ENCODE measurements around the gene RETREG3. TPM values are rescaled to one million over a fixed set of nuclear protein-coding genes. Genes with fewer than 3 reads are reported as not detected.

RETREG3 gene
- total and polyA plus RNA-seq, 2 of the 13 experiments (the other 11 are each of a cell fraction or from before 2014, with no cell fraction given): 47.0 to 55.8 TPM

- POLR2A ChIA-PET: interaction anchor here (0.7 to 8.5 kb wide), 15 partner anchors 11 to 254 kb away, joined by 3 to 128 read pairs (median 9); partner anchors contain the start of genes CAVIN1, CNTD1, COA3 and HSD17B1
- H3K27me3 ChIP-seq (ENCODE audit: control insufficient read depth in 1 of 2, insufficient read depth in 2 of 2, low read length in 2 of 2): no peaks in the 10 kb centered on the region; a peak in 1 of 5 replicates
- H3K27ac ChIP-seq (ENCODE audit: extremely low read length, insufficient read depth, low read length): peak overlapping the region; percentile 91
- peak overlapping the region in 2 of 3 experiments; percentile 13 to 91; a peak in 3 of 6 replicates for H3K4me3 ChIP-seq (replicated peaks in 1 of 3; ENCODE audit: insufficient read depth in 1 of 3, low read depth in 2 of 3, low read length in 3 of 3)
- FAIRE-seq (no peak), DNase-seq (ENCODE audit: low spot score) (no peak), ATAC-seq (no peak)
- H3K79me2 ChIP-seq (ENCODE audit: insufficient read depth, low read length): peaks cover 42% of the 10 kb centered on the region
- BruUV-seq (replicated peaks): no TSS peak
- H4K20me1 ChIP-seq (ENCODE audit: insufficient read depth, low read length): no peaks in the 10 kb centered on the region
- no peak overlapping the region for H2AFZ ChIP-seq (ENCODE audit: low read length)
- H3K9ac ChIP-seq (ENCODE audit: insufficient read depth, low read depth, low read length): peak overlapping the region; percentile 94
- H3K4me1 ChIP-seq (ENCODE audit: insufficient read depth, low read length): peaks cover 80% of the 10 kb centered on the region
- in situ Hi-C loops (cut with HindIII; ENCODE audit: extremely low pct_ligation_motif_present, low pct_unique_long_range_greater_than_20kb): no loop called here
- intact Hi-C loops (cut with micrococcal nuclease; ENCODE audit: unreplicated experiment): no loop called here
- peaks cover 26 to 48% of the 10 kb centered on the region in 2 experiments for H3K36me3 ChIP-seq (replicated peaks in 1 of 2; ENCODE audit: control insufficient read depth in 1 of 2, insufficient read depth in 2 of 2, low read length in 2 of 2)
- no peaks in the 10 kb centered on the region for H3K9me3 ChIP-seq (ENCODE audit: low read length)
- 95% methylated on average over 13 of the region's 16 CpGs for WGBS (ENCODE audit: low lambda C conversion rate)
- CTCF ChIA-PET (ENCODE audit: low intra/inter-chr PET ratio, low total read pairs): no interaction called here
- H3K4me2 ChIP-seq (ENCODE audit: low read depth, low read length): peak overlapping the region; percentile 82
- no peak for TF ChIP-seq ZNF235 (CRISPR knock-in tag; IDR thresholded peaks at IDR 0.05; ENCODE audit: borderline replicate concordance)
- TF ChIP-seq PAXIP1 (CRISPR knock-in tag; conservative IDR thresholded peaks at IDR 0.05): no peak
- TF ChIP-seq ZNF264 (CRISPR knock-in tag; IDR thresholded peaks at IDR 0.05): no peak
- peak; percentile 22 for TF ChIP-seq PTBP1 (IDR thresholded peaks at IDR 0.05; ENCODE audit: low read depth, low read length, poor library complexity, severe bottlenecking)
- TF ChIP-seq ZNF432 (CRISPR knock-in tag; IDR thresholded peaks at IDR 0.05; ENCODE audit: borderline replicate concordance): no peak
- 0 out of 2 replicates have a peak, but pooled peaks have one; percentile 30 for TF ChIP-seq NRL (CRISPR knock-in tag; IDR thresholded peaks at IDR 0.05; ENCODE audit: borderline replicate concordance)
- TF ChIP-seq ZNF550 (CRISPR knock-in tag; IDR thresholded peaks at IDR 0.05; ENCODE audit: borderline replicate concordance): 0 out of 2 replicates have a peak, but pooled peaks have one; percentile 54
- TF ChIP-seq CC2D1A (CRISPR knock-in tag; IDR thresholded peaks at IDR 0.05): no peak
- TF ChIP-seq ELK4 (CRISPR knock-in tag; IDR thresholded peaks at IDR 0.05; ENCODE audit: borderline replicate concordance): no peak
- TF ChIP-seq ZNF605 (CRISPR knock-in tag; IDR thresholded peaks at IDR 0.05): 0 out of 2 replicates have a peak, but pooled peaks have one; percentile 7
- no peak for TF ChIP-seq ZNF207 (IDR thresholded peaks at IDR 0.05; ENCODE audit: borderline replicate concordance)
- no peak for TF ChIP-seq KDM4B (CRISPR knock-in tag; IDR thresholded peaks at IDR 0.05)
- no peak for TF ChIP-seq MZF1 (CRISPR knock-in tag; IDR thresholded peaks at IDR 0.05; ENCODE audit: borderline replicate concordance)
- TF ChIP-seq CREB3 (CRISPR knock-in tag; IDR thresholded peaks at IDR 0.05): no peak
- TF ChIP-seq PCBP1 (IDR thresholded peaks at IDR 0.05; ENCODE audit: borderline replicate concordance, low read depth, low read length): 0 out of 2 replicates have a peak, but pooled peaks have one; percentile 37
- no peak for TF ChIP-seq PATZ1 (CRISPR knock-in tag; IDR thresholded peaks at IDR 0.05)
These were observed 43.5 kb downstream of the RETREG3 start for GRCh38 chr17:42565523-42566214.

Data from HepG2 (cell line).